Measurements from ENCODE around the gene MERTK. TPM values are rescaled to one million over a fixed set of nuclear protein-coding genes. Genes with fewer than 3 reads are reported as not detected.

The MERTK gene
- total and polyA plus RNA-seq, 12 donors, result 23.3 to 152 (median 75.3) TPM

- Histone ChIP-seq H3K4me3 (no peak overlapping the region), H3K9me3 (replicated peaks in 1 of 3) (no peaks in the 10 kb centered on the region), H3K27ac (no peak overlapping the region), H3K27me3 (no peaks in the 10 kb centered on the region), H3K36me3 (replicated peaks in 1 of 2) (peaks cover 0 to 19% of the 10 kb centered on the region in 2 donors), H3K4me1 (replicated peaks in 1 of 2) (peaks cover 0 to 20% of the 10 kb centered on the region in 2 donors)
- intact Hi-C loops (cut with DNase I), result no loop called here
- DNase-seq, result peak in 2 of 7 donors; percentile 13 to 31
- TF ChIP-seq POLR2A (IDR thresholded peaks at IDR 0.05) (no peak), CTCF (IDR thresholded peaks at IDR 0.05) (no peak)
Measured at GRCh38 chr2:111938392-111938791, 40.0 kb downstream of the MERTK start.

GRCh38 chr2:111940333-111941196 lies 42.2 kb downstream of the MERTK start:
- DNase-seq, result no peak
- H3K36me3 ChIP-seq (replicated peaks in 1 of 2), result peaks cover 0 to 20% of the 10 kb centered on the region in 2 donors
- 75 to 77% (median 77%) methylated on average over 10 of the region's 10 CpGs for WGBS, 4 donors
- H3K27me3 ChIP-seq, result no peaks in the 10 kb centered on the region
- intact Hi-C loops (cut with DNase I), result no loop called here
- no peaks in the 10 kb centered on the region for H3K9me3 ChIP-seq (replicated peaks in 1 of 3)
- no peak overlapping the region for H3K27ac ChIP-seq
- no peak overlapping the region for H3K4me3 ChIP-seq
- no peak for TF ChIP-seq CTCF (IDR thresholded peaks at IDR 0.05)
- no peak for TF ChIP-seq POLR2A (IDR thresholded peaks at IDR 0.05)
- H3K4me1 ChIP-seq (replicated peaks in 1 of 2), result peaks cover 5 to 37% of the 10 kb centered on the region in 2 donors

- Histone ChIP-seq H3K4me1 (replicated peaks in 1 of 2) (peaks cover 13 to 40% of the 10 kb centered on the region in 2 donors), H3K27me3 (no peaks in the 10 kb centered on the region), H3K9me3 (replicated peaks in 1 of 3) (no peaks in the 10 kb centered on the region), H3K36me3 (replicated peaks in 1 of 2) (peaks cover 0 to 23% of the 10 kb centered on the region in 2 donors), H3K4me3 (no peak overlapping the region), H3K27ac (no peak overlapping the region)
- DNase-seq, result no peak
- intact Hi-C loops (cut with DNase I), result no loop called here
- 85 to 98% (median 87%) methylated on average over 4 of the region's 4 CpGs for WGBS, 4 donors
- no peak for TF ChIP-seq POLR2A (IDR thresholded peaks at IDR 0.05)
- TF ChIP-seq CTCF (IDR thresholded peaks at IDR 0.05), result no peak
Measured at GRCh38 chr2:111941531-111941930, 43.1 kb downstream of the MERTK start.

- intact Hi-C loops (cut with DNase I), result no loop called here
Measured at GRCh38 chr2:111944531-111945210, 46.3 kb downstream of the MERTK start.

More at GRCh38 chr2:111944531-111945210, 46.3 kb downstream of the MERTK start:
- no peak for TF ChIP-seq CTCF (IDR thresholded peaks at IDR 0.05)
- no peak for TF ChIP-seq POLR2A (IDR thresholded peaks at IDR 0.05)
- H3K27me3 ChIP-seq, result no peaks in the 10 kb centered on the region
- no peaks in the 10 kb centered on the region for H3K9me3 ChIP-seq (replicated peaks in 1 of 3)
- 77 to 86% (median 83%) methylated on average over 5 of the region's 5 CpGs for WGBS, 4 donors
- H3K36me3 ChIP-seq (replicated peaks in 1 of 2), result peaks cover 0 to 36% of the 10 kb centered on the region in 2 donors
- peak overlapping the region in 3 of 5 donors; percentile 84 to 93 (median 89) for H3K27ac ChIP-seq
- peaks cover 22 to 47% of the 10 kb centered on the region in 2 donors for H3K4me1 ChIP-seq (replicated peaks in 1 of 2)
- H3K4me3 ChIP-seq, result no peak overlapping the region
- DNase-seq, result peak in 1 of 7 donors; percentile 24
